Retinal pigment epithelial cell (primary cell): ENCODE results near the gene TMC4.
"Not testable (repeated sequence)": the region's sequence is repeated elsewhere in the genome, so short reads cannot be mapped to it uniquely, and the experiment has no call there.

Experiments
- DNase-seq: peaks from one replicate; pipeline ENCODE4 v3.0.0-alpha.2; 2010; ENCODE audit warnings: low read depth
- H3K4me3 ChIP-seq: 2 replicates; pipeline ENCODE4 v1.5.1; 2011; ENCODE audit warnings: mild to moderate bottlenecking, low read length, control low read depth, moderate library complexity
- TF ChIP-seq, protein P1 (sequence below): conservative IDR thresholded peaks from 2 replicates; pipeline ENCODE4 v1.5.1; 2011; ENCODE audit warnings: low read depth, low read length, control low read depth, inconsistent platforms

TMC4 gene

DNA sequence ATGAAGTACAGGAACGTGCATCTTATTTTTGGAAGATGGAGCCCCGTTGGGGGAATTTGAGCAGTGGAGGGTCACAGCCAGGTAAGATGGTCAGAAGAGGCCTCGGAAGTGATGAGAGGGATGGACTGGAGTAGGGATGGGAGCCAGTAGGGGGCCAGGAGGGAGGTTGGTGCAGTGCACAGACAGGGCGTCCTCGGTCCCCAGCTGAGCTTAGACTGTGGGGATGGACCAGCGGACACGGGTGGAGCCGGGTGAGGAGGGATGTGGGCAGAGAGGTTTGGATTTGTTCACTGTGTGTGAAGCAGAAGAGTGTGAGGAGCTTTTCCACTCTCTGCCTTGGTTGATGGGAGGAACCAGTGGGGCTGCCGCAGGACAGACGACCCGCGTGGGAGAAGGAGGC is 38.3 kb upstream of the TMC4 start:
- TF ChIP-seq, protein P1, sequence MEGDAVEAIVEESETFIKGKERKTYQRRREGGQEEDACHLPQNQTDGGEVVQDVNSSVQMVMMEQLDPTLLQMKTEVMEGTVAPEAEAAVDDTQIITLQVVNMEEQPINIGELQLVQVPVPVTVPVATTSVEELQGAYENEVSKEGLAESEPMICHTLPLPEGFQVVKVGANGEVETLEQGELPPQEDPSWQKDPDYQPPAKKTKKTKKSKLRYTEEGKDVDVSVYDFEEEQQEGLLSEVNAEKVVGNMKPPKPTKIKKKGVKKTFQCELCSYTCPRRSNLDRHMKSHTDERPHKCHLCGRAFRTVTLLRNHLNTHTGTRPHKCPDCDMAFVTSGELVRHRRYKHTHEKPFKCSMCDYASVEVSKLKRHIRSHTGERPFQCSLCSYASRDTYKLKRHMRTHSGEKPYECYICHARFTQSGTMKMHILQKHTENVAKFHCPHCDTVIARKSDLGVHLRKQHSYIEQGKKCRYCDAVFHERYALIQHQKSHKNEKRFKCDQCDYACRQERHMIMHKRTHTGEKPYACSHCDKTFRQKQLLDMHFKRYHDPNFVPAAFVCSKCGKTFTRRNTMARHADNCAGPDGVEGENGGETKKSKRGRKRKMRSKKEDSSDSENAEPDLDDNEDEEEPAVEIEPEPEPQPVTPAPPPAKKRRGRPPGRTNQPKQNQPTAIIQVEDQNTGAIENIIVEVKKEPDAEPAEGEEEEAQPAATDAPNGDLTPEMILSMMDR = no peak
- no peak for DNase-seq
- no peak overlapping the region for H3K4me3 ChIP-seq

DNA sequence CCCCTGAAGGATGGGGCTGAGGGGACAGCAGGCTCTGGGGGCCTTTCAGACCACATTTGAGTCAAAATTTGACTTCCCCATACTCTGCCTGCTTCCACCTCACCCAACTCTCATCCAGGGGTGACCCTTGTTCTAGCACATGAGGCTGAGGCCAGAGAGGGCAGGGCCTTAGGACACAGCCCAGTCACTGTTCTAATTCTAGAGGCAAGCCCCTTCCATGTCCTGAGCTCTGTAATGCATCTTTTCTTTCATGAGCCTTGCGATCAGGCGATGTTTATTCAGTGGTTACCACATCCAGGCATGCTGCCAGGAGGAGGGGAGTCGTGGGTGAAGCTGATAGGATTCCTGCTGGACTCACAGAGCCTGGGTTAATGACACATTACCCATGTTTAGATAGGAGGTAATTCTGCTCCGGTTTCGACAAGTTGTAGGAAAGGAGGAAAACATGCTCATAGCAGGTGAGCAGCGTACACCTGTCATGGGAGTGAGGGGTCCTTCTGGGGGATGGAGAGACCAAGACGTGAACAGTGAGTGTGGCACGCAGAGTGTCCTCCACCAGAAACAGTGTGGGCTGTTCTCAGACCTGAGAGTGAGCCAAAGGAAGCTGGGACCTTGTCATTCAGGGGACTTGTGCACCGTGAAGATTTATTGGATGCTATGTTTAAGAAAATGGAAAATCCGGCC is 37.0 kb upstream of the TMC4 start:
- DNase-seq = peak; percentile 92
- TF ChIP-seq, protein P1 = no peak
- no peak overlapping the region for H3K4me3 ChIP-seq

DNA sequence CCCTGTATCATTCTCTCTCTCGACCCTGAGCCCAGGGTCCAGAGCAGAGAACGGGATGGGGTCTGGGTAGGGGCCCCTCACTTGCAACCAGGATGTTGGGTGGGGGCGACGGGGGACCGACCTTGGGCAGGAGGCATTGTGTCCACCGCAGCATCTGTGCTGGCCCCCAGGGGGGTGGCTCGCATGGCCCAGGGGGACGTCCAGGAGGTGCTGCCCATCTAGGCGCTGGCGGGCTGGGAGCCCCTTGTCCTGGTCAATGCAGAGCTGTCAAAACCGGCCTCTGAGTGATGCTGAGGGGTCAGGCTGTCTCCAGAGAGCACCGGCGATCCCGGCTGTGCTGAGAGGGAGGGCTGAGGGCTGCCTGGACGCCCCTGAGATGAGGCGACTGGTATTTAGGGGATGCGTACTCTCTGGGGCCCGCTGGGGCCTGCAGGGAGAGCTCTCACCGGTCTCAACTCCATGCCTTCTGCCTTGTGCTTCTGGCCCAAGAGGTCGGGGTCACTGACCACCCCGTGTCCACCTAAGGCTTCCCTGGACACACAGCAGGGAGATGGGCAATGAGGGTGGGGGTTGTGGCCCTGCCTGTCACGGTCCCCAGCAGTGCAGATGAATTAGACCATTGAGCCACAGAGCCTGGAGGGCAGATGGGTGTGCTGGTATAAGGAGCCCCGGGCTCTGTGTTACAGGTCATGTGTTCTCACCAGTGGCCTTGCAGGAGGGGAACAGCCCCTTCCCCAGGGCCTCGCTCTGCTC is 36.3 kb upstream of the TMC4 start:
- DNase-seq = no peak
- TF ChIP-seq, protein P1 = no peak
- no peak overlapping the region for H3K4me3 ChIP-seq

DNA sequence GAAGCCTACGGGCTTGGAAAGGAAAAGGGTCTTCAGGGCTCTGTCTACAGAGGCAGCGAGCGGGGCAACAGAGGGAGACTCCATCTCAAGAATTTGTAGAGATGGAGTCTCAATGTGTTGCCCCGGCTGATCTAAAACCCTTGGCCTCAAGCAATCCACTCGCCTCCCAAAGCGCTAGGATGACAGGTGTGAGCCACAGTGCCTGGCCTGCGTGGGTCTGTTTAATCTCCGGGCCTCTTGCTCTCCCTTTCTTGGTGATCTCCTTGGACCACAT is 35.8 kb upstream of the TMC4 start:
- H3K4me3 ChIP-seq = no peak overlapping the region
- TF ChIP-seq, protein P1 = no peak
- no peak for DNase-seq

DNA sequence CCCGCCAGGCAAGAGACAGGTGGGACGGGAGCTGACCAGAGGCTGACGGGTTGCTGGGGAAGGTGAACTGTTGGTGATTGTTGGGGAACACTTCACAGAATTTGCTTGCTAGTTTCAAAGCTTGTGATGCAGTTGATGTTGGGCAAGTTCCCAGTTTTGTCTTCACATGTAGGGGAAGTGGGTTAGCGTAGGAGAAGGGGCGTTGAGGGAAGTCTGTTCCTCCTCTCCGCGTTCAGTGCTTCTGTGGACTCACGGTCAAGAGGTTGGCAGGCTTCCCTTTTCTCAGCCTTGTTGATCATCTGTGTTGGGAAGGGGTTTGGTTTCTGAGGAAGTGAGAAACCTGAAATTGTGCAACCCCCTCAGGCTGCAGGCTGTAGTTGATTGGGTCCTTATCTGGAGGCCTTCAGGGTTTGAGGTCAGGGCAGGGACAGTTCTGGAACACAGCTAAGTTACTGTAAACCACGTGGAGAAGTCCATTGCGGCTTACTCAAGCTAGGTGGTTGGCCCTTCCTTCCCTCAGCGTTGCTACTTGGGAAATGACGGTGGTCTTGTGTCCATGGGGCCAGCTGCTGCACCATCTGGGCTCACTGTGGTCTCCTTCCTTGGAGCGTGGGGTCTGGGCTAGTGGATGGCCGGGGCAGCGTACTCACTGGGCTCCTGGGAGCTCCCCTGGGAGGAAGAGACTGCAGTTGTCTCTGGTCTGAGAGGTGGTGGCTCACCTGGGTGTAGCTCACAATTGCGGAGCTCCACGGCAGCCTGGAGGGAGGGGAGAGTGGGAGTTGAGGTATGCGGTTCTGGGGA is 35.2 kb upstream of the TMC4 start:
- H3K4me3 ChIP-seq = no peak overlapping the region
- TF ChIP-seq, protein P1 = no peak
- DNase-seq = no peak

DNA sequence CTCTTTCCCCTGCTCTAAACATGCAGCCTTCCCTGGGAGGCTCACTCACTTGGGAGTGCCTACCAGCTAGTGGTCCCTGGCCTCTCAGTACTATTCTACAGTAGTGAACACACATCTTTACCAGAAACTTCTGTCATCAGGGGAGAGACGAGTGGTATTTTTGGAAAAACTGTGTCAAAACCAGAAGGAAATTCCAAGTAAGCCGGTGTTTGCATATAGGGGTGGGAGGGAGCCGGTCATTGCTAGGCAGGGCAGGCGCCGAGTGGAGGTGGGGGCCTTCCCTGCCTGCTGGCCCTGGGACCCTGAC is 34.7 kb upstream of the TMC4 start:
- TF ChIP-seq, protein P1 = no peak
- DNase-seq = no peak
- H3K4me3 ChIP-seq = no peak overlapping the region

DNA sequence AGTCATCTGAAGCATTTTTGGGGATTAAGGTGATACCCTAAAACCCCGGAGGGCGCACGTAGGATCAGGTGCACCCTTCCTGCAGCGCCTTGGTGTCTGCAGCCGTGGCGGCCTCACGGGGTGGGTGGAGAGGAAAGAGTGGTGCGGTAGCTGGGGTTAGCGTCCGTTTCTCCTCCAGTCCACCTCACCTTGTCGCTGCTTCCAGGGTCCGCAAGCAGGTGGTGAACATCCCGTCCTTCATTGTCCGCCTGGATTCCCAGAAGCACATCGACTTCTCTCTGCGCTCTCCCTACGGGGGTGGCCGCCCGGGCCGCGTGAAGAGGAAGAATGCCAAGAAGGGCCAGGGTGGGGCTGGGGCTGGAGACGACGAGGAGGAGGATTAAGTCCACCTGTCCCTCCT is 34.2 kb upstream of the TMC4 start:
- not testable (repeated sequence) for DNase-seq

More for the DNA sequence above, 34.2 kb upstream of the TMC4 start:
- not testable (repeated sequence) for H3K4me3 ChIP-seq
